Cerebellar cortex (tissue), 1 donor: ENCODE results near the gene BORCS5.

Source experiments
- DNase-seq: peaks from one replicate; pipeline ENCODE4 v3.0.0-alpha.2; 2015; ENCODE audit warnings: low spot score

BORCS5 gene

DNA sequence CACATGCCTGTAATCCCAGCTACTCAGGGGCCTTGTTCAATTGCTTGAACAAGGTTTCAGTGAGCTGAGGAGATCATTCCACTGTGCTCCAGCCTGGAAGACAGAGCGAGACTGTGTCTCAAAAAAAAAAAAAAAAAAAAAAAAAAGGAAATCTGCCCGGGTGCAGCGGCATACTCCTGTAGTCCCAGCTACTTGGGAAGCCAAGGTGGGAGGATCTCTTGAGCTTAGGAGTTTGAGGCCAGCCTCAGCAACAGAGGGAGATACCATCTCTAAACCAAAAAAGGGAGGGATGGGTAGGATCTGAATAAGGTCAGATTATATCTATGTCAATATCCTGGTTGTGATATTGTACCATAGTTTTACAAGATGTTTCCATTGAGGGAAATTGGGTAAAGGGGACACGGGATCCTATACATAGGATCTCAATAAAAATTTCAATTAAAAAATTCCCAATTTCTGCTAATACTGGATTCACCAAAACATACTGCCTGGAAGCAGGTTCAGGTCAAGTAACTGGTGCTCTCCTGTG, 76.4 kb downstream of the BORCS5 start:
- peak; percentile 6 for DNase-seq

DNA sequence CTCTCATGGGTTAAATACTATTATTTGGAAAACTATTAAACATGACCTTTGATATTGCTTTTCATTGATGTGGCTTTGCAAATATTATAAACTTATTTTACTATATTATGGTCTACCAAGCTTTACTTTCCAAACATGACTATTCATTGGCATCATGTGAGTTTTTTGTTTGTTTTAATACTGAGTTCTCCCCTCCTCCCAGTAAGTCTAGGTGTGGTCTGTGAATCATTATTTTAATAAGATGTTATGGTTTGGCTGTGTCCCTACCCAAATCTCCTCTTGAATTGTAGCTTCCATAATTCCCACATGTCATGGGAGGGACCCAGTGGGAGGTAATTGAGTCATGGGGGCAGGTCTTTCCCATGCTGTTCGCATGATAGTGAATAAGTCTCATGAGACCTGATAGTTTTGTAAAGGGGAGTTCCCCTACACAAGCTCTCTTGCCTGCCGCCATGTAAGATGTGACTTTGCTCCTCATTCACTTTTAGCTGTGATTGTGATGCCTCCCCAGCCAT, 80.0 kb downstream of the BORCS5 start:
- DNase-seq = no peak

DNA sequence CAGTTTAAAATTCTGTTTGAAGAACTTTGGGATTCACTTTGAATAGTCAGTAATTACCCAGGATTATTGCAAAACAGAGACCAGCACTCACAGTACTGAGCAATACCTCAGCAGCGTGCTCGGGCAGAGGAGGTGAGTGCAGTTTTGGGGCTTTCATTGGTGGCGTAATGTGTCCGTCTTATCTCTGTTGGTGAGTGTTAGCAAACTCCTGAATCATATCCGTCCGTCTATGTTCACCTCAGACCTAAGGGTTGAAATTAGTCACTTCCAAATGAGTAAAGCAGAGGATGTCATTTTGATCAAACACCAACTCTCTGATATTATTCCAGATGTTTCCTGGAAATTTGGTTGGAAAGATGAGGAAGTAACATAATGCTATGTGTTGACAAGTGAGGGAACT, 82.8 kb downstream of the BORCS5 start:
- no peak for DNase-seq

DNA sequence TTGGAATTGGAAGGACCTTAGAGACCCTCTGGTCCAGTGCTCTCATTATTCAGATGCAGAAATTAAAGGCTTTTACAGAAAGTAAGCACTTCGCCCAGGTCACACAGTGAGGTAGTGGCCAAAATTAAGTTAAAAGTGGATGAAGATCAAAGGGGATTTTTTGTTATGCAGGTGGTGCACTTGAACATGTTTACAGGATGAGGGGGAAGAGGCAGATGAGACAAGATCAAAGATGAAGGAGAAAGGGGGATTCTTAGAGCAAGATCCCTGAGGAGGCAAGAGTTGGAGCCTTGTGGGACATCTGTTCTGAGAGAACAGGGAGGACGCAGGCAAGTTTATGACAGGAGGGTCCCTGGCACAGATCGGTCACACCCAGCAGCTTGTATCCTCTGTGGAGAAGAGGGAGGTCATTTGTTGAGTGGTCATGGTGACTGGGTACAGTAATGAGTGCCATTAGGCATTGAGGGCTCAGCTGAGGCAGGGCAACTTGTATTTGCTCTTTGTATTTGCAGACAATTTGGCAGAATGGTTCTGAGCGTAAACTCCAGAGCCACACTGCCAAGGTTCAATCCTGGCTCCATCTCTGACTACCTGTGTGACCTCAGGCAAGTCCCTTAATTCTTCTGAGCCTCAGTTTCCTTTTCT, 84.0 kb downstream of the BORCS5 start:
- DNase-seq = no peak

DNA sequence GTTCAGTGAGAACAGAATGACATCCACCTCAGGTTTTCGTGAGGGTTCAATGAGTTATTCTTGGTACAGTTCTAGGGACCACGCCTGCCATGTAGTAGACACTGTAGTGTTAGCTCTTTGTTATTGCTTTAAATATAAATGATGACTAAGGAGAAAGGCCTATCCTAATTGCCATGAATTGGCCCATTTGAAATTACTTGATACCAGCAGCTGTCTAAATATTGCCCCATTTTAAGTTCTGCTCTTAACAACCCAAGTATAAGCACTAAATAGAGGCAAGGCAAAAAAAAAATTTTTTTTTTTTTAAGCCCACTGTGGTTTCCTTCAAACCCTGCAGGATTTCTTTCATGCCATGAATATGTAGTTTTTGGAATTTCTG, 84.5 kb downstream of the BORCS5 start:
- DNase-seq = no peak

DNA sequence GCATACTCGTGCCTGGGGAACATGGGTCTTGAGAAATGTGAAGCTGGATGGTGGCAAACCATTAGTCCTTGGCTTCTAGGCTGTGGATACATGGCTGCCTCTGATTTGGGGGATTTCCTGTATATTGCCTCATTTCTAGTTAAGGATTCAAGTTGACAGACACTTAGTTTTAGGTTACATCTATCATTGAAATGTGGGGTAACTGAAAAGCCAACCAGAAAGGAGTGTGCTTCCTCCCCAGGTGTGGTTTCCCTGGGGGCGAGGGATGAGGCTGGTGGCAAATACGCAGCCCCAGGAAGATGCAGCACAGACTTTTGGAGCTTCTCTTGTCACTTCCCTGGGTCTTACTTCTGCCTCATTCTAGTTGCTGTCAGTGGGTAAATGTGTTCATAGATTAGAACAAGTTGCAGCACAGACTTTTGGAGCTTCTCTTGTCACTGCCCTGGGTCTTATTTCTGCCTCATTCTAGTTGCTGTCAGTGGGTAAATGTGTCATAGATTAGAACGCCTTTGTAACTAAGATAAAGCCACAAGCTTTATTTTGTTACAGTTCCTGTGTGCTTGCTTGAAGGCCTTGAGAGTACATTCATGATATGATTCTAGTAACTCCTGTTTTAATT, 85.1 kb downstream of the BORCS5 start:
- DNase-seq = no peak

DNA sequence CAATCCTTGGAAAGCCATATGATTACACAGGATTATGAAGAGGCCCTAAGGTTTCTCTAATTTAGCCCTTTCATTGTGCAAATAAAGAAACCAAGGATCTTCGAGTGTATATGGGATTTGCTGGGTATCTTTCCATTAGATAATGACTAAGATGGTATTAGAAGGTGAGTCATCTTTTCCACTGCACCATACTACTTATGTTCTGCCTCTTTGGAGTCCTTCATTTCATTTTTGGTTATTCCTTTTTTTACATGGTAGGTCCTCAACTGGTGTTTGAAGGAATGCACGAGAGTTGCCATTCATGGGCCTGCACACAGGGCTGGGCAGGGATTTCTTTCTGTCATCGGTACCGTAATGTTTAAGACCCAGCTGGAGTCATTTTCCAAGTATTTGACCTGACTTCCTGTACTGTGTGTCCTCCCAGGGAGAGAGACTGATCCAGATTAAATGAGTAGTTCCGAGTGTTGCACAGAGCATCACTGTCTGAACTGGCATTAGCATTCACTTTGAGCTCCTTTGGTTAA, 85.7 kb downstream of the BORCS5 start:
- DNase-seq = peak; percentile 60

DNA sequence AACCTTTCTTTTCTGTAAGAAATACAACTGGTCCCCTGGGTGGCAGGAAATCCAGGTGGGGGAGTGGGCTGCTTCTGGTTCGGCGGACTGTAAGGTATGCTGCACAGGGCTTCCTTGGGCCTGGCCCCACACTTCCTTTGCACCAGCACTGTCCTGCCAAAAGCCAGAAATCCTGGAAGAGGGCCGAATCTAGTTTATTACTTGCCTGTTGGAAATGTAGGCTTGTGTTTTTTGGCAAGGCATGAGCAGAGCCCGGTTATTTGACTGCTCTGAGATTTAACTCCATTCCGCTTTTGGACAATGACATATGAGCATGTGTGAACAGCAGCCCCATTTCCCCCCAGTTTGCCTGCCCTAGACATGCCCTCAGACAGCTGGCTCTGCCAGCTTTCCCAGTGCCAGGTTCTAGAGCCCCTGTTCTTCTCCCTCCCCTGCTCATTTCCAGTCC, 86.6 kb downstream of the BORCS5 start:
- peak; percentile 71 for DNase-seq

DNA sequence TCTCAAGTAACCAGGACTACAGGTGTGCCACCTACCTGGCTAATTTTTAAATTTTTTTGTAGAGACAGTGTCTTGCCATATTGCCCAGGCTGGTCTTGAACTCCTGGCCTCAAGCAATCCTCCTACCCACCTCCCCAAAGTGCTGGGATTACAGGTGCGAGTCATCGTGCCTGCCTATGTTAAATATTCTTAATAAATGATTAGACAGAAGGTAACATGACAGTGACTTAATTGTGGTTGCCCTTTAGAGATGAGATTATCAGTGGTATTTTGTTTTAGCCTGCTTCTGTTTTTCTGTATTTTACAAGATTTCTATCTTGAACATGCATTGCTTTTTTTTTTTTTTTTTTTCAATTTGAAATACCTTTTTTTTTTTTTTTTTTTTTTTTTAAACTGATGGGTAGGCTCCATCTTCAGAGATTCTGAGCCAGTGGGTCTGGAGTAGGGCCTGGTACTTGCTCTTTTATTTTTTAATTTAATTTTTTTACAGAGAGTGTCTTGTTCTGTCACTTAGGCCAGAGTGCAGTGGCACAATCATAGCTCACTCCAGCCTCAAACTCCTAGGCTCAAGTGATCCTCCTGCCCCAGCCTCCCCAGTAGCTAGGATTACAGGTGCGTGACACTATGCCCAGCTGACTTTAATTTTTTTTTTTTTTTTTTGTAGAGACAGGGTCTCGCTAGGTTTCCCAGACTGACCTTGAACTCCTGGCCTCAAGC, 88.4 kb downstream of the BORCS5 start:
- no peak for DNase-seq

DNA sequence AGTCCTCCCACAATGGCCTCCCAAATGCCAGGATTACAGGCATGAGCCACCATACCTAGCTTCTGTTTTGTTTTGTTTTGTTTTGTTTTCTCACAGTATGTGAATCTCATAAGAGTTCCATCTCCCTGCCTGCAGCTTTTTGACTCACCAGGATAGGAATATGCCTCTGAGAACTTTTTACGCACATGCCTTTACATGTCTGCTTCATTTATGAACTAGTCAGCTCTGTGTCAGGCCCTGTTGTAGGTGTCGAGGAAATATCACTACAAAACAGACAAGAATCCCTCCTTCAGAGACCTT, 89.0 kb downstream of the BORCS5 start:
- no peak for DNase-seq

DNA sequence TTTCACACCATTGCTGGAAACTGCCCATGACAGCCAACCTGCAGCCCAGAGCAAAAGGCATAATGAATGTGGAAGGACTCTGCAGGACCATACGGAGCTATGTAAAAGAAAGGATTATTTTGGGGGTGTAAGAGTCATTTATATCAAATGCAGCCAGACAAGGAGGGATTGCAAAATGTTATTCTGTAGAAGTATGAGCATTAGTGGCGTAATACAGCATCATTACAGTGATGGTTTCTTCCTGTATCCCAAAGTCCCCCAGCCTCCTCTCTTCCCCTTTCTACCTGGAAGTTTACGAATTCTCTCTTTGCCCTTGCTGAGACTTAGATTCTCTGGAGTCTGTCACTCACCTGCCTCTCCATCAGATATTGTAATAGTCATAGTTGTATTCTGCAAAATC, 89.9 kb downstream of the BORCS5 start:
- DNase-seq = no peak

DNA sequence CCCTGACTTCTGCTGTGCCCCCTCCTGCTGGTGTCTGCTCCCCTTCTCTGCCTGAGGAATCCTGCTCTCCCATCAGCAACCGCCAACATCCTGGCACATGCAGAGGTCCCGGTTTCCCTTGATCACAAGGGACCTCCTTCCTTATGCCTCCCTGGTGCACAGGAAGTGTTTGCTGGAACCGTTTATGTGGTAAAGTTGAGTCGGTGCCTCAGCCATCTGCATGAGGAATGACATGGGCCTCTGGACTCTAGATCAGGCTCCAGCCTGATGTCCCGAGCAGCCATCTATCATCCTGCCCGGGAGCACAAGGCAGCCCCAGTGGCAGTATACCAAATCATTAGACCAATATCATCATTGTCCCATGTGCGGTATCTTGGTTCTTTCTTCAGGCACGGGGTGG, 90.4 kb downstream of the BORCS5 start:
- DNase-seq = no peak

DNA sequence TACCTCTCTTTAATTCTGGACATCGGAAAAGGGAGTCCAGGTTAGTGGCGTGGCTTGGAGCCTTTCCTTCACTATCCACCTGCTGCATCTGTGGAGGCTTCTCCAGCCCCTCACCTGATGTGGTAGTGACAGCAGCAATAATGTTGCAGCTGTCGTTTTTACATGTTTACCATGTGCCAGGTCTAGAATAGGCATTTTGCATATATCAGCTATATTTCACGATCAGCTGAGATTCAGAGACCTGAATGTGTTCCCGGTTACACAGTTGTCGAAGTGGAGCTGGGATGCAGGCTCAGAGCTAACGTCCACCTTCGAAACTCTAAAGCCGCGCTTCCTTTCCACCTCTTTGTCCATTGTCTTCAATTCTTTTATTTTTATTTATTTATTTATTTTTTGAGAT, 91.0 kb downstream of the BORCS5 start:
- no peak for DNase-seq

DNA sequence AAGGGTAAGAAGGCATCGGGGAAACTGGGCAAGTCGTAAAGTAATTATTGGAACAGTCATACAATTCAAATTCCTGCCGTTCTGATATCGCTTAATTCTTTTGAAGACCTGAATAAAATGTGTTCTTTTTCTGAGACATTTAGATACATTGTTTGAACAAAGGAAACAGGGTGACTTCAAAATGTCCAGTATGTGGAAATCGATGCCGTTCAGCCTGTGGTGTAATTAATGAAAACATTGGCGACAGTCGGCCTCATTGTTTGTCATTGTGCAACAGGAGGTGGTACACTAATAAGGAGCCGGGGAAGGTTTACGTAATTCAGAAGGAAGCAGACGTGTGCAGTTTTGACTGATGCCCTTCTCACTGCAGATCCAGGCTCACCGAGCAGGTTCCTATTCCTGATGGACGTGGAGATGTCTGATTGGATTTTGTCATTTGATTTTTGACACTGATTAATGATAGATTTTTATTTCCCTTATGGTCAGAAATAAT, 92.7 kb downstream of the BORCS5 start:
- DNase-seq = no peak

DNA sequence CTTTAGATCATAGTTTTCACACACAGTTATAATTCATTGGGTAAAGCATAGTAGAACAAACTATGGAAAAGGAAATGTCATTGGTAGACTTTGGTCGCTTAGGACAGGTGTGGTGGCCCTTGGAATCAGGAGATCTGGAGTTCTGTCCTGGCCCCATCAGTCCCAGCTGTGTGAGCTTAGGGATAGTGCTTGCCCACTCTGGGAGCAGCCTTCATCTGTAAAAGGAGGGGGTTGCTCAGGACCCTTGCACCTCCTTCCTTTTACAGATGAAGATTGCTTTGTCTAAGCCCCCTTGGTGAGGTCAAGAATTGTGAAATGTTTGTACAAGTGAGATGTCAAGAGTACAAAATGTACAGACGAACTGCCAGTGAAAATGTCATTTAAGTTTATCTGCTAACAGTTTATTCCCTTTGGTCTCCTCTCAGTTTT, 93.2 kb downstream of the BORCS5 start:
- DNase-seq = no peak

DNA sequence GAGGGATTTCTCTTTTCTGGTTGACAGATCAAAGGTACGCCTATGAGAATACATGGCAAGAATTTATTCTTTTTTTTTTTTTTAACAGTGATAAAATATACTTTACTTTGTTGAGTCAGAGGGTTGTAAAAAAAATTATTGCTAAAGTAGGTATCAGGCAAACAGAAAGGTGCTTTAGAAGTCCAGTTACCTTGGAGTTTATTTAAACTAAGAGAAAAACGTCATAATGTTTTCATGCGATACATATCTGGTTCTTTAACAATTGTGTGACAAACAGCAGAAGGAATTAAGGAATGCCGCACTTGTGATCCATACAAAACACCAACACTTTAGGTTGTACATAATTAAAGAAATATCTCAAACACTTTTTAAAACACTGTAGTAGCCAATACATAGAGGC, 94.2 kb downstream of the BORCS5 start:
- no peak for DNase-seq

DNA sequence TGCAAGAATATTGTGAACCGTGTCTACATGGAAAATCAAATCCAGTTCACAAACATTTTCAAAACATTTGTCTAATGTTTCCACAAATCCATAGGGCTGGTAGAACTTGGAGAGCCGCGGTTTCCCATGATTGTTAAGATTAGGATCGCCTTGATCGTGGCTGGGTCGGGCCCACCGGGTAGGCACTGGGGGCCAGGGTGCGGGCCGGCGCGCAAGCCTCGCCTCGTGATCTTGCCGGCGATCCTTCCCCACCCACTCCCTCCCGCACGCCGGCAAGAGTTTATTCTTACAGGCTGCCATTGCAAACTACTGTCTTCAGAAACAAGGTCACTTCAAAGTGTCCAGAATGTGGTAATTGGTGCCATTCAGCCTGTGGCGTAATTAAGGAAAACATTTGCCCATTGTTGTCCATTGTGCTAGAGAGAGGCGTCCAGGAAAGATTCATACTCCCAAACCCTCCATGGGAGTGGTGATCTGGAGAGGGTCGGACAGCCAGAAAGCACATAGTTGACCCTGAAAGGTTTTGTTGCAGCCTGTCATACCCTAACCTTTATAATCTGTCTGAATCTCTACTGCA, 95.5 kb downstream of the BORCS5 start:
- no peak for DNase-seq

DNA sequence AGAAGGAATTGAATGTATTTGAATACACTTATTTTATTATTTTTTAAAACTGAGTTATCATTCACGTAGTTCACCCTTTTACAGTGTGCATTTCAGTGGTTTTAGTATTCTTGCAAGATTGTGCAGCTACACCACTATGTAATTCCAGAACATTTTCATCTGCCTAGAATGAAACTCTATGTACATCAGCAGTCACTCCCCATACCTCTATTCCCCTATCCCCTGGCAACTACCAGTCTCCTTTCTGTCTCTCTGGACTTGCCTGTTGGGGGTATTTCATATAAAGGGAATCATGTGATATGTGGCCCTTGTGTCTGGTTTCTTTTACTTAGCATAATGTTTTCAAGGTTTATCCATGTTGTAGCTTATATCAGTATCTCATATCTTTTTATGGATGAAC, 96.8 kb downstream of the BORCS5 start:
- no peak for DNase-seq

DNA sequence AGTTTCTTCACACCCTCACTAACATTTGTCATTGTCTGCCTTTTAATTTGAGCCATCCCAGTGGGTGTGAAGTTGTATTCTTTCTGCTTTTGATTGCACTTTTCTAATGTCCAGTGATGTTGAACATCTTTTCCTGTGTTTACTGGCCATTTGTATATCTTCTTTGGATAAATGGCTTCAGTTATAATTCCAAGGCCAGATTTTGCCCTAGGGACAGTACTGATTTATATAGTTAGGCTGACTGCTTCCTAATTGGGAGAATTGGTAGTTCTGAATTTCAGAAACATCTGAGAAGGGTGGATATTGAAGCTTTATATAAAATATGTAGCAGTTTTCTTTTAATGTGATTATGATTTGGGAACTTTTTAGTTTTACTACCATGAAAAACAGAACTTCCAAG, 97.4 kb downstream of the BORCS5 start:
- DNase-seq = no peak

DNA sequence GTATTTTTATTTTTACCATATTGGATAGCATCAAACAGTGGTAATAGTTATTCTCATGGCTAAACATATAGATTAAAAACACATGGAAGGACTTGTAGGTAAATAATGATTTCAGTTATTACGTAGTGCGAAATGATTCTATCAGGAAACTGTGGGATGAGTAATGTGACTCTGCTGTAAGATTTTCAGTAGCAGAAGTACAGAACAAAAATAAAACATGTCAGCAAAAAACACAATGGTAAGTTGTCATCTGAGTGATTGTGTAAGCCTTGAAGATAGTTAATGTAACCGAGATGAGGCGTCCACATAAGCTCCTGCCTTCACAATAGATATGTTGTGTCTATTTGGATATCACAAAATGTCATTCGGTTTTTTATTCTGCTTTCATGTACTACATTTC, 99.8 kb downstream of the BORCS5 start:
- DNase-seq = no peak

DNA sequence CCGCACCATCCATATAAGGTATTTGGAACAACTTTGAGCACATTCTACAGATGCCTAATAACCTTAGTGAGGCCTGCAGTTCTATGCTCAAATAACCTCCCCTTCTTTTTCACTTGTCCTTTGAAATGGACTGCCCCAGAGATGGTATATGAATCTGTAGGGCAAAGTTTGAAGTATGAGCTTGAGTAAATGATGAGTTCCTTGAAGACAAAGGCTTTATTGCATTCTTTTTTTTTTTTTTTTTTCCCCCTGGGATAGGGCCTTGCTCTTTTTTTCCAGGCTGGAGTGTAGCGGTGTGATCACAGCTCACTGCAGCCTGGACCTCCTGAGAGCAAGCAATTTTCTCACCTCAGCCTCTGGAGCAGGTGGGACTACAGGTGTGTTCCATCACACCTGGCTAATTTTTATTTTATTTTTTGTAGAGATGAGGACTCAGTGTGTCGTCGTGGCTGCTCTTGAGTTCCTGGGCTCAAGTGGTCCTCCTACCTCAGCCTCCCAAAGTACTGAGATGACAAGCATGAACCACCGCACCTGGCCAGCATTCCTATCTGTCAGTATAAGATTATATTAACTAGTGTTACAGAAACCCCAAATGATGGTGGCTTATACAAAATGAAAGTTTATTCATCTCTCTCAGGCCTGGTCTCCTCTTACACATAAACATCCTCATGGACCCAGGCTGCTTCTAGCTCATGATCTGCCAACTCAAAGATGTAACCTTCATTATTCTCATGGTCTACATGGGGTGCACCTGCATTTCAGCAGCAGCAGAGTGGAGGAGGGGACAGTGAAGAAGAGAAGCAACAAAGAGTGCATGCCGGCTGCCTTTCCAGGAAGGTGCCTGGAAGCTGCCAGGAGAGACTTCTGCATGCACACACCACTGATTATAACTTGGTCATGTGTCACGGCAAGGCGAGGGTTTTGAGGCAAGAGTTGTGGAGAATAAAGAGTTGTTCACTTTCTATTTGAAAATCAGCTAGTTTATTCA, 104.4 kb downstream of the BORCS5 start:
- no peak for DNase-seq
